ENCODE data around the gene RMDN2.

The RMDN2 gene

DNA sequence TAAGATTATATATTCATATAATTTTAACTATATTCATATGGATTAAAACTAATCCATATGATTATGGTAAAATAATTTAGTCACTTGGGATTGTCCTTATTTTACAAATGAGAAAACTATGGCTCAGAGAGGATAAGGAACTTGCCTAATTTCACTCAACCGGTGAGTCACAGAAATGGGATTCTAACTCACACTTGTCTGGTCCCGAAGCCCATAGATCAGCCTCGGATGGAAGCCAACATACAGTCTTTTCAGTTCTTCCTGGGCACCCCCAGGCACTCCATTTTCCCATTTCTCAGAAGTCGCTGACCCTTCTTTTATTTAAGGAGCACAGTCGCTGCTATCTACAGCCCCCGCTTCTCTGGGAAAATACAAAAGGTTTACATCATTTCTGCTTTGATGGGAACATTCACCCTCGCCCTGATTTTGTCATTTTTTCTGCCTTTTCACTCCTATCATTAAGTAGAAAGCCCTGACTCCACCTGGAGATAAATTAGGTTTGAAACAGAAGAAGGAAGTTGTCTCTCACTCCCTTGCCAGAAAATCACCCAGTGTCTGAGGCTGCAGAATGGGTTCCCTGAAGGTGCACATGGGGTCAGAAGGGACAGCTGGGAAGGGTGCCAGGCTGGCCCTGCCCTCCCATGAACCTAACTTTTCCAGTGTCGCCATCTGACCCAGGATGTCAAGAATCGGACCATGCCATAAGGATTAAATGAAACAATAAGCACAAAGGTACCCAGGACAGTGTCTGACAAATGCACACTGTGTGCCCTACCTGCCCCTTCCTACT lies 114.2 kb downstream of the RMDN2 start:
- TF ChIP-seq, protein P1, sequence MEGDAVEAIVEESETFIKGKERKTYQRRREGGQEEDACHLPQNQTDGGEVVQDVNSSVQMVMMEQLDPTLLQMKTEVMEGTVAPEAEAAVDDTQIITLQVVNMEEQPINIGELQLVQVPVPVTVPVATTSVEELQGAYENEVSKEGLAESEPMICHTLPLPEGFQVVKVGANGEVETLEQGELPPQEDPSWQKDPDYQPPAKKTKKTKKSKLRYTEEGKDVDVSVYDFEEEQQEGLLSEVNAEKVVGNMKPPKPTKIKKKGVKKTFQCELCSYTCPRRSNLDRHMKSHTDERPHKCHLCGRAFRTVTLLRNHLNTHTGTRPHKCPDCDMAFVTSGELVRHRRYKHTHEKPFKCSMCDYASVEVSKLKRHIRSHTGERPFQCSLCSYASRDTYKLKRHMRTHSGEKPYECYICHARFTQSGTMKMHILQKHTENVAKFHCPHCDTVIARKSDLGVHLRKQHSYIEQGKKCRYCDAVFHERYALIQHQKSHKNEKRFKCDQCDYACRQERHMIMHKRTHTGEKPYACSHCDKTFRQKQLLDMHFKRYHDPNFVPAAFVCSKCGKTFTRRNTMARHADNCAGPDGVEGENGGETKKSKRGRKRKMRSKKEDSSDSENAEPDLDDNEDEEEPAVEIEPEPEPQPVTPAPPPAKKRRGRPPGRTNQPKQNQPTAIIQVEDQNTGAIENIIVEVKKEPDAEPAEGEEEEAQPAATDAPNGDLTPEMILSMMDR (IDR thresholded peaks at IDR 0.05) = no peak
- no peak overlapping the region for H3K9ac ChIP-seq
- H3K27ac ChIP-seq = no peak overlapping the region
- H3K4me2 ChIP-seq (ENCODE audit: low read length) = no peak overlapping the region
- H3K36me3 ChIP-seq (ENCODE audit: control insufficient read depth, insufficient read depth, low read length) = no peaks in the 10 kb centered on the region
- no peak overlapping the region for H2AFZ ChIP-seq
- H3K9me3 ChIP-seq (ENCODE audit: control insufficient read depth, low read length) = no peaks in the 10 kb centered on the region
- no peaks in the 10 kb centered on the region for H3K79me2 ChIP-seq
- no peaks in the 10 kb centered on the region for H3K27me3 ChIP-seq (ENCODE audit: control insufficient read depth, insufficient read depth, low read length)
- no peaks in the 10 kb centered on the region for H3K4me1 ChIP-seq
- H3K4me3 ChIP-seq (ENCODE audit: low read depth, low read length) = no peak overlapping the region

DNA sequence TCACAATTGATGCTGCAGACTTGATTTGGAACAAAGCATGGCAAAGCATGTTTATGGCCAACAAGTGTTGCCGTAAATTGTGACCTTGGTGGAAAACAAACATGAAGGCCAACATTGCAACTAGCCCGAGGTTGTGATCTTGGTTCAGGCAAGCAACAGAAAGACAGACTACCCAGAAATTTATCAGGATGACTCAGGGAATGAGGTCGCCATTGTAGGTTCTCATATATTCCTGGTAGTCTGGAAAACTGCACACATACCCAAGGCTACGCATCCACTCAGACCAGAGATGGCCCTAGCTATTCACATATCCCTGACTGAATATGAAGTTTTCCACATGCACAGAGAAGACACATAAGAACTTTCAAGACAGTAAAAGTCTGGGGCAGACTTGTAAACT lies 120.7 kb downstream of the RMDN2 start:
- Histone ChIP-seq H3K9me3 (ENCODE audit: control insufficient read depth, low read length) (no peaks in the 10 kb centered on the region), H3K27me3 (ENCODE audit: control insufficient read depth, insufficient read depth, low read length) (no peaks in the 10 kb centered on the region), H3K79me2 (no peaks in the 10 kb centered on the region), H3K4me2 (ENCODE audit: low read length) (no peak overlapping the region), H3K36me3 (ENCODE audit: control insufficient read depth, insufficient read depth, low read length) (no peaks in the 10 kb centered on the region), H3K9ac (no peak overlapping the region), H3K4me3 (ENCODE audit: low read depth, low read length) (no peak overlapping the region), H2AFZ (no peak overlapping the region), H3K27ac (no peak overlapping the region), H3K4me1 (no peaks in the 10 kb centered on the region)
- TF ChIP-seq, protein P1 (IDR thresholded peaks at IDR 0.05) = no peak

DNA sequence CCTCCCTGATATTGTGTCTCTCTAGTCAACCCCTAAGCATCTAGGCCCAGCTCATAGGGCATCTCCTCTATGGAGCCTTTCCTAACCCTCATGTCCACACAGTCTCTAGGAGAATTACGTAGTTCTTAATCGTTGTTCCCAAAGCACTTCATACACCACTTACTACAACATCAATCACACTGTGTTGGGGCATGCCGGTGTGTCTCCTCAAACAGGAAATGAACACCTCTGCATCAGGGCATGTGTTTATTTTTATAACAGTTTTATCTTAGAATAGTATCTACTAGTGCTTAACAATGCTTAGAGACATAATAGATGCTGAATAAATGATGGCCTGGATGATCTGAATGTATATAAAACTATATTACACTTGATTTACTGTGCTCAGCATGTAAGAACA lies 131.1 kb downstream of the RMDN2 start:
- H3K79me2 ChIP-seq = no peaks in the 10 kb centered on the region
- no peak overlapping the region for H3K4me2 ChIP-seq (ENCODE audit: low read length)
- H3K36me3 ChIP-seq (ENCODE audit: control insufficient read depth, insufficient read depth, low read length) = no peaks in the 10 kb centered on the region
- no peaks in the 10 kb centered on the region for H3K4me1 ChIP-seq
- H2AFZ ChIP-seq = no peak overlapping the region
- TF ChIP-seq, protein P1 (IDR thresholded peaks at IDR 0.05) = no peak
- H3K27me3 ChIP-seq (ENCODE audit: control insufficient read depth, insufficient read depth, low read length) = no peaks in the 10 kb centered on the region
- H3K4me3 ChIP-seq (ENCODE audit: low read depth, low read length) = no peak overlapping the region
- H3K9ac ChIP-seq = no peak overlapping the region
- H3K27ac ChIP-seq = no peak overlapping the region
- no peaks in the 10 kb centered on the region for H3K9me3 ChIP-seq (ENCODE audit: control insufficient read depth, low read length)

DNA sequence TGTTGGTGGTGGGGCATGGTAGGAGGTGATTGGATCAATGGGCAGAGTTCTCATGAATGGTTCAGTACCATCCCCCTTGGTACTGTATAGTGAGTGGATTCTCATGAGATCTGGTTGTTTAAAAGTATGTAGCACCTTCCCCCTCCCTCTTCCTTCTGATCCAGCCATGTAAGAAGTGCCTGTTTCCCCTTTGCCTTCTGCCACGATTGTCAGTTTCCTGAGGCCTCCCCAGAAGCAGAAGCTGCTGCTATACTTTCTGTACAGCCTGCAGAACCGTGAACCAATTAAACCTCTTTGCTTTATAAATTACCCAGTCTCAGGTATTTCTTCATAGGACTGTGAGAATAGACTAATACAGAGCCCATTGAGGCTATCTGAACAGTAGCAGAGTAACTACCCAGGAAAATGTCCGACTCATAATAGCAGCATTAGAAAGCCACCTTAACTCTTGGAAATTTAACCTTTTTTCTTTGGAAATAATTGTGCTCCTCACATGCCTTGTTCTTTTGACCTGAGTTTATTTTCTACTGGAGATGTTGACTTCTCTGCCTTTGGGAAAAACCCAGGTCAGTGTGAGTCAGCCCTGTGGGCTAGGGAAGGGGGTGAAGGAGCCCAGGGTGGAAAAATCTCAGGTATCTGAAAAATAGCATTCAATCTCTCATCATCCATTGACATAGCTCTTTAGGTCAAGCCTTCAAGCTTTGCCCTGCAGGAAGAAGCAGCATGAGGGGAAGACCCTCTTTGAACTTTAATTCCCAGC lies 132.7 kb downstream of the RMDN2 start:
- Histone ChIP-seq H3K27ac (no peak overlapping the region), H3K27me3 (ENCODE audit: control insufficient read depth, insufficient read depth, low read length) (no peaks in the 10 kb centered on the region), H3K9me3 (ENCODE audit: control insufficient read depth, low read length) (no peaks in the 10 kb centered on the region), H3K9ac (no peak overlapping the region), H2AFZ (no peak overlapping the region), H3K4me2 (ENCODE audit: low read length) (no peak overlapping the region), H3K36me3 (ENCODE audit: control insufficient read depth, insufficient read depth, low read length) (no peaks in the 10 kb centered on the region), H3K4me1 (no peaks in the 10 kb centered on the region), H3K79me2 (no peaks in the 10 kb centered on the region), H3K4me3 (ENCODE audit: low read depth, low read length) (no peak overlapping the region)
- TF ChIP-seq, protein P1 (IDR thresholded peaks at IDR 0.05) = no peak

Measured in parathyroid adenoma (tissue), 2 donors.